Effector CD4-positive, alpha-beta T cell (primary cell): Measurements from ENCODE around the gene USP6NL.

Source experiments
- DNase-seq: peaks from one replicate; pipeline ENCODE4 v3.0.0-alpha.2; 2020

Gene USP6NL

DNA sequence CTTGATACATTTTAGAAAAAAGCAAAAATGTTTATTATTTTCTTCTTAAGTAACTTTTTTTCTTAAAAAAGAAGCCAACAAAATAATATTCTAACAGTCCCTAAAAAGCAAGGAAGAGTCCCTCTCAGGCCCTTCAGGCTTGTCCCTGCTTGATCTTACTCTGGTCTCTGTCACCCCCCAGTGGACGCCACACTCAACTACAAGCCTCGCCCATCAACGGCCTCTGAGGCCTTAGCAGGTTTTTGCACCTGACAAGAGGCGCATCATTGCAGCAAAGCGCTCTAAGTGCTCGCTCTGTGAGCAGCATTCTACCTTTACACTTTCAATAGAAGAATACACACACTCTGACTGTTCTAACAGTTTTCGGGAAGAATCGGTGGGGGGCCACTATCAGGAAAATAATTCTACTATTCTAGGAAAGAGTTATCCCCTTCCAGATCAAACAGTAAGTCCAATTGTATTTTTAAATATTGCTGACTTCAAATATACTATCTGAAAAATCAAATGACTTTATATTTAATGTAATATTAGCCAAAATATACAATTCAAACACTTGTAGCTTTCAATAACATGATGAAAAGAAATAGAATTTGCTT, 139.2 kb downstream of the USP6NL start:
- DNase-seq = peak; percentile 49

DNA sequence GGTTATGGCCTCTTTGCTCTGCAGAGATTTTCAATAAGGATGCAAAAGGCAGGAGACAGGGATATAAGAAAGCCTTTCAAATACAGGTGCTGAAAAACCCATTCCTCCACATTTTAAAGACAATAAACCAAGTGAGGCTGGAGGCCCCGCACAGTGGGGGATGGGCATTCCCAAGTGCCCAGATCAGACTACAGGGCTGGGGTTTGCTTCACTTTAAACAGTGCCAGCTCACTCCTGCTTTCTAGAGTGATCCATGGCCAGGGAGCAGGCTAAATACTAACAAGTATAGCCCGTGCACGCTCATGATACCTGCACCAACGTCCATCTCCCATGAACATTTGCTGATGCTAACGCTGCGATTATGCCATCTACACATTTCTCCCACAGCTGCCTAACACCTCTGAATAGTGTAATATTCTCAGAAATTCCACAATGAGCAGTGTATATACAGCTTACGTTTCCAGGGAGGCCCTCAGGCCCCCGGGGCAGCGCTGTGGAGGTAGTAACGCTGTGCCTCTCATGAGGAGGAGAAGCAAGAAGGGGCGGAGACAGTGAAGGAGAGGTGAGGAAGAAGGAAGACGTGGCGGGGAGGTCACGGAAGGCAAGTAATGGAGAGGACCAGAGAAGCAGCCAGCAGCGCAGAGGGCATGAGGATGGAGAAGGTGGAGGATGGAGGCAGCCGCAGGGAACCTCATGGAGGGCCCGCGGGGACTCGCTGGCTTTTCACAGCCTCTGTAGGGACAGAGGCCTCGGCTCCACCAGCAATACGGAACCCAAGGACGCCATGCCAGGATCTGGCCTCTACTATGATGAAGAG, 141.7 kb downstream of the USP6NL start:
- no peak for DNase-seq

DNA sequence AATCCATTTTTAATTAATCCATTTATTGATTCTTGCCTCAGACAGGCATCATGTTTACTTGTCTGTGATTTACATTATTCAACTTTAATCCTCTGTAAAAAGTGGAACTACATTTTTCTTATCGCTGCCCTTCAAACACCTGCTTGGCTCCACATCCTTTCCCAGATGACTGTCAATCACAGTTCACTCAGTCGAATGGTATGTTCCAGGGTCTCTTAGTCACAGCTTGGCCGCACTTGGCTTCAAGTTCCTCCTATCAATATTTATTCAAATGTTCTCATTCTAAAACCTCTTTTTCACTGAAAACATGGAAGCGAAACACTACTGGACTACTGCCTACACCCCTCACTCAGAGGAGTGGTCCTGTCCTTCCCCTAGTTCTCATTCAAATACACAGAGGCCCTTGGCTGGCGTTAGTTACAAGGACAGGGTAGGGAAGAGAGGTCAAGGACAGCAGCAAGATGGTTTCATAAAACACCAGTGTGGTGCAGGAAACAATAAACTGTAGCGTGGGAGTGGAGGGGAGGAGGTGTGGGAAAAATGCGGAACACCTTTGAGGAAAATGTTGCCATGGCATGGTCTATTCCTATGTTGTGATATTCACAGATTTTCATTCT, 143.2 kb downstream of the USP6NL start:
- DNase-seq = no peak

DNA sequence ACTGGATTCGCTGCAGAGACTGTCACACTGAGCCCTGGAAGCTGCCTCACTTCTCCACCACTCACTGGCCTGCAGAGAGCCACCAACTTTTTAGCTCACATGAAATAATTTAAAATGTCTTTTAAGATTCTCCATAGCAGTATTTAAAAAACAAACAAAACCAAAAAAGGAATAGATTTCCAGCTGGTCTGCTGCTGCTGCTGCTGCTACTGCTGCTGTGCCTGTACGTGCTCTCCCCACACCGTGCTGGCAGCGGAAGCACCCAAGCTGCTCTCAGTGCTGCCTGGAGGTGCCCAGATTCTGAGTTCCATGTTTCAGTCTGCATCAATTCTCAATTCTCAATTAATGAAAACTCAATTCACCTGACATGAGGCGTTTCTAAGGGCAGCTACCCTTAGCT, 146.0 kb downstream of the USP6NL start:
- DNase-seq = no peak

DNA sequence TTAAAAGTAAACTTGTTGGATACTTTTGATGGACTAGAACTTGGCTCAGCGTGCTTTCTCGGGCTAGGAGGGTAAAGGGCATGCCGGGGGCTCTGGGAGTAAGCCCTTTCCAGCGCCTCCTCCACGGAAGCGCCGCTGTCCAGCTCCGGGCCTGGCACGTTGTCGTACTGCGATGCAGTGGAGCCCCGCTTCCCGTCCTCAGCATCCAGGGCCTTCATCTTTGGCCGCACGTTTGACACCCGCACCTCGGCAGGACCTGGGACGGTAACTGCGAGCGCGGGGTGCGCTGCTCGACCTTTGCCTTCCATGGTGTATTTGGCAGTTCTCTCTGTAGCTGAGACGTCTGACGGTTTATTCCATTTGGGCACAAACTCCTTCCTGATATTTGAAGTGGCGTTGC, 148.3 kb downstream of the USP6NL start:
- no peak for DNase-seq

DNA sequence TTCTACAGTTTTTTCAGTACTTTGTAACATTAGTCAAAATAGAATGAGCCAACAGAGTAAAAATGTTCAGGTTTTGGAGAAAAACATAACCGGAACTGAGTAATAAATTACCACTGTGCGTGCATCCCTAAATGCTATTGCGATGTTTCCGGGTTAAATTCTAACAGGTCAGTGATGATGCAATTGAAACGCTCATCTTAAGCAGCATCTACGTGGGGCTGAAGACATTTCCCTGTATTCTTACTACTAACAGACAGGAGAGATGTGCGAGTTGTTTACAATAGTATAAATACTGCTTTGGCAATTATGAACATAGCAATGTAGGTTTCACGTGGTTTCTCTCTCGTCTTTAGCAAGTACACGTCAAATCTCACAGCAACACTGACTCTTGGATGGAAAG, 149.4 kb downstream of the USP6NL start:
- DNase-seq = no peak

DNA sequence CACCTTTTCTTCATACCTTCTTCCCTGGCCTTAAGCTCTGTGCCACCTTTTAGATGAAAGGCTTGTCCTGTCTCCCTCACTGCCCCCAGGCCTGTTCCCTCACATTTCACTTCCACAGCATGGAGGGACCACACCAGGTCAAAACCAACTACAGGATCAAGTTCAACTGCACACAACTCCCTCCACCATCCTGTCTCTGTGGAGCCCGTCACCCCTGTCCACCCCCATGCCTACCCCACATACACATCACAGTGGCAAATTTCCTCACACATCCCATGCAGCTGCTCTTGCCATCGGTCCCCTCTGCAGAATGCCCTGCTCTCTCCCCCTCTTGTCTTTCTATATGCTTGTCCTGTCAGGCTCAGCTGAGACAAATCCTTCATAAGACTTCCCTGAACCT, 154.1 kb downstream of the USP6NL start:
- no peak for DNase-seq

DNA sequence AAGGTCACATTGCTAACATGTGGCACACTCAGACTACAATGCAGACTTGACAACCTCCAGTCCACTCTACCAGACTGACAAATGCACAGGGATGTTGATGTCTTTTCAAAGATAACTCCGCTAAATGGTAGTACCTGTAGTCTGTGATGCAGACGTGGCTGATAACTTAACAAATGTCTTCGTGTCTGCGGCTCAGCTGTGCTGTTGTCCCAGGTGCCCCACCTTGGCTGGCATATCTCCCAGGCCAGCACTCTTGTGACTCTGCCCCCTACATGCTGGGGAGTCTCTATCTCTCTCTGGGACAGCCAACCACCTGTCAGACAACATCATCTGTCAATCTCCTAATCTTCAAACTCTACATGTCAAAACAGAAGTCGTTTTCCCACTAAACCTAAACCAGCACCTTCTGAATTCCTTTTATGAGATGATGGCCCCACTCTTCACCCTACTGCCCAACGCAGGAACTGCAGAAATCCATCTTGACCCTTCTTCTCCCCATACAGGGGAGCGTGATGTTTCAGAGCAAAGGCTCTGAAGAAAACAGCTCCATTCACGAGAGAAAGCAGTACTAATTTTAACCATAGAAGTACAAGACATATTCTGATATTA, 156.4 kb downstream of the USP6NL start:
- no peak for DNase-seq

DNA sequence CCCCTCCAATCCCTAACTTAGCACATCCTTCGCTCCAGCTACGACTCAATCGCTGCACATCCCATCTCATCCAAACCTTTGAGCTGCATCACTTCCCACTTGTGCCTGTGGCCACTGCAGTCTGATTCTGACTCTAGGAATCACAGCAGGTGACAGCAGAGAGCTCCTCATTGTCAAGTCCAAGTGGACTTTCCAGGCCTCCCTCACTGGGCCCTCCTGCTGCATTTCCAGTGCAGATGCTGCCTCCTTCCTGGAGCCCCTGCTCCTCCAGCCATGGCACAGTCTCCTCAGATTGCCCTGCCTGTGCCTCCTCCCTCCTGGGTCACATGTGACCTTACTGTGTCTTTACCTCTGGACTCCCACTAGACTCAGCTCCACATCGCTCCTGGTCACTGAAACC, 157.3 kb downstream of the USP6NL start:
- no peak for DNase-seq

DNA sequence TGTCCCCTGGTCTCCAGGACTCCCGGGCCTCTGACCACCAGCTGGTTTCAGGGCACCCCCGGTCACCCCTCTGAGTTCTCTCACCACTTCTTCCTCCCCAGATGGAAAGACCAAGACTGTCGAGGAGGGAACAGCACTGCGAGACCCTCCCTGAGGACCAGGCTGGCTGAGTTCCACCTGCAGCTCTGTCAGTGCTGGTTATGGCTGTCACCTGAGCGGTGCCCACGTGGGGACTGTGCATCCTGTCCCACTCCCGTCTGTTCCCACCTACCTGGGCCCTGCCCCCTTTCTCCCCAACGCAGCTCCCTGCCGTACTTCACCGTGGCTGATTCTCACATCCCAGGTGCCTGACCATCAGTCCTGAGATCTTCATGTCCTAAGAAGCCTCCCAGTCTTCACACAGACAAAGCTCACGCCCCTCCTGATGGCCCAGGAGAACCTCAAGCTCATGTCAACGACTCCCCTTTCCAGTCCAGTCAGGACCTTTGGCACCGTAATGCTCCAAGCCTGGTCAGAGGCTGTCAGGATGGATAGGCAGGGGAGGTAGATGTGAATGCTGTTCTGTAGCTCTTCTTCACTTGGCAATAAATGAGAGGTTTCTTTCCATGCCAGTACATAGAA, 159.7 kb downstream of the USP6NL start:
- DNase-seq = no peak

DNA sequence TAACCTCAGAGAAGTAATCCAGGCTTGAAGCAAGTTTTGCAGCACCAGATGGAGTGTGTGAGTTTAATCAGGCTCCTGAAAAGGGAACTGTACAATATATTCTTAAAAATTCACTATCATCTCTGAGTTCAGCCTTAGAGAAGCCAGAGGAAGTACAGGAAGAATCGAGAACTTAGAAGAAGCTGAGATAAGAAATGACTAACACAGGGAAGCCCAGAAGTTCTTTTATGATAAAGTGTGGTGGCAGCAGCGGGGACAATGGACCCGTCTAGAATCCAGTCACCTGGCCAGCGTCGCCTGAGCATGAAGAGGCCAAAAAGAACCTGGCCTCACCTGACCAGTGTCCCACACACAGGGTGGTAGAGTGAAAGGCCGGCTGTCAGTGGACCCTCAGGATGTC, 161.0 kb downstream of the USP6NL start:
- no peak for DNase-seq

DNA sequence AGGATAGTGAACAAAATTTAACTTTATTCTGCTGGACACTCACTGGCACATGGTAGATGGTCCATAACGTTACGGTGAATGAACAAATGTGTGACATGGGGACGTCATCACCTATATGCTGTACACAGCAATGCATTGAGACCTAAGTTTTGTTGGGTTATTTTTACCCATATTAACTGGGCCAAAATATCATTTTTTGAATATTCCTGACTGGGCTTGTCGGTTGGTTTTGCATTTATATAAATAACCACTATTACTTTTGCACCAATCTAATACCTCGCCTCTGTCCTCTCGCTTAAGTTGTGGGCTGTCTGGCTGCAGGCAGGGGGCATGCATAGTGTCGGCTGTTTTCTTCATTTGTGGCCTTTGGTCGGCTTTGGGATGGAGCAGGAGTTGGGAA, 161.7 kb downstream of the USP6NL start:
- DNase-seq = no peak

DNA sequence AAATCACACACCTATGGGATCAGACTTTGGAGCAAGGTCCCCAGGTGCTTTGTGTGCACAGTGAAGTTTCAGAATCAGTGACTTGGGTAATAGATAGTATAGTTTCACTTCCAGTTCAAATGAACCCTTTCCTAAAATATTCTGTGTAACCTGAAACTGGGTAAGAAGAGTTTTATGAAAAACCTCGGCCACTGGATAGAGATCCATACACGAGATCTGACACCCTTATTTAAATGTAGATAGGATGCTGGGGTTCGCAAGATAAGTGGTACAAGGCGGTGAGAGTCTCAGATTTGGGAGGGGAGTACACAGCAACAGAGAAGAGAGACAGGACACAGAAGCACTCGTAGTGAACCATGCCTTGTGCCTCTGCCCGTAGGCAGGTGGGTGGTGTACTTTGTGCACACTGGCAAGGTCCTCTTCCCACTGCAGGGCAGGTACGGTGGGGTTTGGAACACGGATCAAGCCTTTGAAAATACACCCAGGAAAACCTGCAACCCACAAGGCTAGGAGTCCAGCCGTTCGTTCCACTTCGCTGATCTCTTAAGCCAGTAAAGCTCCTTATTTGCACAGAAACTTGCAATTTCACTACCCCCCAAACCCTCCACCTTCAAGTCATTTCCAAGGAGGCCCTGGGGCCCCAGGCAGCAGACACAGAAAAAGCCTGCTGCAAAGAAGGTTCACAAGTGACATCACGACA, 162.8 kb downstream of the USP6NL start:
- DNase-seq = no peak

DNA sequence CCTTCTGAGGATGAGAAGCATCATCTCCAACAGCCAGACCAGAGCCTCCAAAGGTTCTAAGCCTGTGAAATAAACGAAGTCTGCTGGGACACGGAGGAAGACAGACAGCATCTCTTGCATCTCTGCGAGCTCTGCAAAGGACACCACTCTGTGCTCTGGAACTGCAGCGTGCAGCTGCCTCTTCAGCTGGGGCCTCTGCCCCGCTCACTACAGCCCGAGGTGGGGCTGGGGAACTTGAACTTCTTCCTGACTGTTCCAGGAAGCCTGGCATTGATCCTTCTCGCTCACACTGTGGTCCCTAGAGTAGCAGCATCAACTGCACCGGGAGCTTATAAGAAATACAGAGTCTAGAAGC, 163.3 kb downstream of the USP6NL start:
- no peak for DNase-seq

DNA sequence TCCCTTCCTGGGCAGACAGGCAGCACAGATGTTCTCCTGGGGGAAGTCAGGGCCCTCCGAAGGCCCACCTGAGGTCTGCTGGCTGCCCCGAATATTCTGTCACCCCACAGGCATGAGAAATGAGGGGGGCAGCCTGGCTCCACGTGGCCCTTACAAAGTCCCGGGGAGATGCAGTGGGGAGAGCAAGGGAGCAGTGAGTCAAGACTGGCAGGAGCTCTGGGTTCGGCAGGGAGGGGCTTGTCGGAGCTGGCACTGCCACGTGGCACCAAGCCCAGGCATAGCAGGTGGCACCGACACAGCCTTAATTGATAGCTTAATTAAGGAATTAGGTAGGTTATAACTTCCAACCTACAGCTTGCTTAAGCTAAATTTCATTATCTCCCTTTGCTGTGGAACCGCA, 163.9 kb downstream of the USP6NL start:
- DNase-seq = no peak

DNA sequence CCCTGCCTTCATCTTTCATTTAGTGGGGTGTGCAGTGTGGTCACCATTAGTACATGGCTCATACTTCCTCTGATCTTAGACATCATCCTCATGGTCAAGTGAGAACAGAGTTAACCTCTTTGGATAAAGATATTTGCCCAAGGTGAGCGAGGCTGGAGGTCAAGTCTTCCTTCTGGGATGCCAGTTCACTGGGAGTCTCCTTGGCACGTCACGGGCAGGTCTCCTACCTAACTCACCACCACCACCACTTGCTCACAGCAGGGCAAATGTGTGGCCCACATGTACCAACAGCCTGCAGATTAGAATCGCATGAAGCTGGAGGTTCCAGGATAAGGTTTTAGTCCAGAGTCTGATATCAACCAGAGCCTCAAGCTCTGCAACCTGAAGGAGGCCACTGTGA, 164.6 kb downstream of the USP6NL start:
- no peak for DNase-seq

DNA sequence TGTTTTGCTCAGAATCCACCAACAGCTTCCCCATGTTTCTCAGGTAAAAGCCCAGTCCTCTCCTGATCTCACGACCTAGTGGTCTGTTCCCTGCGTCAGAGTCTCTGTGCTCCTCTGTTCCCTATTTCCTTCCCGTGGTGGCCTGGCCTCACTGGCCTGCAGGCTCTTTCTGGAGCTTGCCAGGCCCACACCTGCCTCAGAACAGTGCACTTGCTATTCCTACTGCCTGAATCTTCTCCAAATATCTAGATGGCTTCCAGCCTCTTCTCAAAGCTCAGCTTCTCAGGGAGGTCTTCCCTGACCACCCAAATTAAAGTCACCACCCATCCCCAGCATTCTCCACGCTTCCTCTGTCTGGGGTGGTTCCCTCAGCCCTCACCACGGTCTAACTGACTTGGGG, 165.3 kb downstream of the USP6NL start:
- no peak for DNase-seq

DNA sequence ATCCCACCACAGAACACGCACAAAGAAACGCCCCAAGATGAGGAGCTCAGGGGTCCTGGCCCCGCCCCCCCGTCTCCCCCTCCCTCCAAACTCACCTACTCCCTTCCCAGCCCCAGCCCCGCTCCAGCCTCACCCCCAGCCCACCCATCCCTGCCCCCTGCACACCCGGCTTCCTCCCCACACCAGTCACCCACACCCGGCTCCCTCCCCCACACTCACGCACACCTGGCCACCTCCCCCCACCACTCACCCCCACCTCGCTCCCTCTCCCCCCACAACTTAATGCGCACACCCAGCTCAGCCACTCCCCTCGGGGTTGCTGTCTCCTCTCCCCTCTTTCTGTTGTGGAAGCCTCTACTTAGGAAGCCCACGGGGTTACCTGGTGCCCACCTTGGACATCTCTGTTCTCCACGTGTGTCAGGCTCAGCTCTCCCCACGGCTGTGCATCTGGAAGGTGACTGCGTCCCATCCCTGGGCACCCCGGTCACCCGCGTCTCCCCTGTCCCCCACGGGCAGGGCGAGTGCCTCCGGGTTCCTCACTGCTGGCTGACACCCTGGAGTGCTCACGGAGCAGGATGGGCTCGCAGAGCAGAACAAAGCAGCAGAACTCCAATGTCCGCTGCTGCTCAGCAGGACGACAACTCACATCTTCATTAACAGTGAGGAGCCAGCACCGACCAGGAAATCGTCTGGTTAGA, 166.8 kb downstream of the USP6NL start:
- no peak for DNase-seq

DNA sequence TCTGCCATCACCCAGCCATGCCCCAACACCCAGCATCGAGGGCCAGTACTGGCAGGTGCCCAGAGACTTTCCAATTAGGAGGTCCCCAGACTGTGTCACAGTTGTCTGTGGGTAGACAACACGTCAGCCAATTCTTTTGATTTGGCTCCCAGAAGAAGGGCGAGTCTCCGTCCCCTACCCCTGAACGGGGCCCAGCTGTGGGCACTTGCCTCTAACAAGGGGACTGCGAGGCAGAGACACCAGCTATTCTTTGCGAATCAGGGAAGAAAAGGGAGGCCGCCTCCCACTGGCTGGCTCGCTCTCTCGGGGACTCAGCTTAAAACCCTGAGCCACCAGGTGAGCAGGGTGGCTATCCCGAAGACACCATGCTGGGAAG, 167.3 kb downstream of the USP6NL start:
- DNase-seq = no peak

DNA sequence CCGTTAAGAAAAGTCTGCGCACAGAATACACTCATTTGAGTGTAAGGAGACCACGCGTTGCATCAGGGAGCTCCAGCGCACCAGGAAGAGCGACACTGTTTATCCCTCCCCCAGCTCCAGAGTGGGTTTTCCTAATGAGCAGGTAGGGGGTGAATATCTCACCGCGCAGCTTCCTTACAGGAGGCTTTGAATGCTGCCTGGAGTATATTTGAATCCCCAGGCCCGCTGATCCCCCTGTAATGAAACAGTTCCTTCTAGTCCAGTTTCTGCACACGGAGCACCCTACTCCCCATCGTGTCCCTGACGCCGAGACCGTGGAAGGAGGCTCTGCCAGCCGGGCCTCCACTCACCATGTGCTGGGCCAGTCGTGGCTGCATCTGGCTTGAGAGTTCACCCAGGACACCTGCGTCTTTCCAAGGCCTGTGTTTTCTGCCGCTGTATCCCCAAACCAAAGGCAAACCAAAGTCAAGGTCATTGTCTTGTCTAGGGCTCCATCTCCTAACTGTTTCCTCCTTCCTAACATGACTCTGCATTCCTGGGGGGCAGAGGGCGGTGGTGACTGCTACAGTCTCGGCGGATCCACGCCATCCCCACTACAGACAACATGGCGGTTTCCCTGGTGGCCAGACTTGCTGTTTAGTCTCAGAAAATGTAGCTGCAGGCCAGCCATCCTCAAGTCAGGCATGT, 167.8 kb downstream of the USP6NL start:
- no peak for DNase-seq

DNA sequence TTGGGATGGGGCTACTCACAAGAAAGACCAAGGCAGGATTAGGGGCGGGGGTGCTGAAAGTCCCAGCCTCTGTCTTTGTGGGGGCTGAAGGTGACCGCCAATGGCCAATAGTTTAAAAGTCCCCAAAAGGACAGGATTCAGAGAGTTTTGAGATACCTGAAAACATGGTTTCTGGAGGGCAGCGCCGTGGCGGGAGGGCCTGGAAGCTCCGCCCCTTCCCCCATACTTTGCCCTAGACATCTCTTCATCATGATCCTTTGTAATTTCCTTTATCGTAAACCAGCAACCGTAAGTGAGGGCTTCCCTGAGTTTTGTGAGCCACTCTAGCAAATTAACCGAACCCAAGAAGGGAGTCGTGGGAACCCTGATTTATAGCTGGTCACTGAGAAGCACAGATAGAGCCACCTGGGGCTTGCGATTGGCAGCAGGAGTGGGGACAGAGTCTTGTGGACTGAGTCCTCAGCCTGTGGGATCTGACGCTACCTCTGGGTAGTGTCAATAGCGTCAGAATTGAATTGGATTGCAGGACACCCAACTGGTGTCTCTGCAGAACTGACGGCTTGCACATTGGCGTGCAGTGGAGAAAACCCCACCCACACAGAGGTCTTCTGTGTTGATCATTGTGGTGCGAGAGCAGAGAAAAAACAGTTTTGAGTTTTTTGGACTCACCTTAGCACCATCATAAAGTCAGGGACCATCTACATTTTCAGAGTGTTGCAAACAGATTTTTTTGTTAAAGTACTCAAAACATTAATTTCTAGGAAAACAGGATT, 169.3 kb downstream of the USP6NL start:
- DNase-seq = no peak
